ENCODE results near the gene SHE. TPM values are rescaled to one million over a fixed set of nuclear protein-coding genes. Genes with fewer than 3 reads are reported as not detected.

SHE gene
- total RNA-seq, 4 donors from 2014 or later, result 9.0 to 24.6 (median 18.0) TPM

GRCh38 chr1:154474802-154475201, 27.4 kb downstream of the SHE start:
- DNase-seq (ENCODE audit: low spot score in 2 of 2), result peak; percentile 57 to 59

GRCh38 chr1:154471304-154471703, 30.9 kb downstream of the SHE start:
- TF ChIP-seq POLR2A (IDR thresholded peaks at IDR 0.05), result no peak
- TF ChIP-seq CTCF (IDR thresholded peaks at IDR 0.05), result no peak
- TF ChIP-seq EP300 (IDR thresholded peaks at IDR 0.05), result no peak
- peaks cover 0 to 9% (median 0%) of the 10 kb centered on the region in 3 donors for H3K36me3 ChIP-seq
- no peak overlapping the region for H3K4me3 ChIP-seq
- no peak for DNase-seq (ENCODE audit: low spot score in 2 of 2)
- 92 to 93% methylated on average over 2 of the region's 2 CpGs for WGBS, 2 donors
- no peaks in the 10 kb centered on the region for H3K27me3 ChIP-seq
- no peaks in the 10 kb centered on the region for H3K9me3 ChIP-seq
- peaks cover 0 to 34% (median 6%) of the 10 kb centered on the region in 4 donors for H3K4me1 ChIP-seq
- no peak overlapping the region for H3K27ac ChIP-seq

More at GRCh38 chr1:154474802-154475201, 27.4 kb downstream of the SHE start:
- H3K4me3 ChIP-seq, result no peak overlapping the region
- TF ChIP-seq POLR2A (IDR thresholded peaks at IDR 0.05), result no peak
- peak in 1 of 5 experiments; percentile 8 for TF ChIP-seq CTCF (IDR thresholded peaks at IDR 0.05)
- peak; percentile 24 to 80 for TF ChIP-seq EP300 (IDR thresholded peaks at IDR 0.05)
- no peaks in the 10 kb centered on the region for H3K27me3 ChIP-seq
- H3K4me1 ChIP-seq, result peaks cover 0 to 33% (median 6%) of the 10 kb centered on the region in 4 donors
- 14 to 18% methylated on average over 3 of the region's 3 CpGs for WGBS, 2 donors
- no peaks in the 10 kb centered on the region for H3K36me3 ChIP-seq
- H3K9me3 ChIP-seq, result no peaks in the 10 kb centered on the region
- H3K27ac ChIP-seq, result peak overlapping the region in 3 of 4 donors; percentile 68 to 90 (median 79)

- Histone ChIP-seq H3K27ac (no peak overlapping the region), H3K9me3 (no peaks in the 10 kb centered on the region), H3K36me3 (peaks cover 0 to 21% (median 0%) of the 10 kb centered on the region in 3 donors), H3K27me3 (no peaks in the 10 kb centered on the region), H3K4me1 (peaks cover 0 to 33% (median 5%) of the 10 kb centered on the region in 4 donors), H3K4me3 (no peak overlapping the region)
- TF ChIP-seq POLR2A (IDR thresholded peaks at IDR 0.05), result no peak
- DNase-seq (ENCODE audit: low spot score in 2 of 2), result no peak
- 92% methylated on average over 10 of the region's 10 CpGs for WGBS, 2 donors
Observed at GRCh38 chr1:154469844-154470560, 32.2 kb downstream of the SHE start.

GRCh38 chr1:154468535-154469250, 33.5 kb downstream of the SHE start:
- Histone ChIP-seq H3K4me3 (no peak overlapping the region), H3K9me3 (no peaks in the 10 kb centered on the region), H3K36me3 (peaks cover 0 to 24% (median 0%) of the 10 kb centered on the region in 3 donors), H3K27me3 (no peaks in the 10 kb centered on the region), H3K4me1 (peaks cover 0 to 25% (median 2%) of the 10 kb centered on the region in 4 donors), H3K27ac (no peak overlapping the region)
- no peak for TF ChIP-seq CTCF (IDR thresholded peaks at IDR 0.05)
- TF ChIP-seq POLR2A (IDR thresholded peaks at IDR 0.05), result no peak
- no peak for TF ChIP-seq EP300 (IDR thresholded peaks at IDR 0.05)
- 68 to 71% methylated on average over 12 of the region's 12 CpGs for WGBS, 2 donors
- no peak for DNase-seq (ENCODE audit: low spot score in 2 of 2)

- no peak for TF ChIP-seq CTCF (IDR thresholded peaks at IDR 0.05)
- TF ChIP-seq POLR2A (IDR thresholded peaks at IDR 0.05), result no peak
- no peak for TF ChIP-seq EP300 (IDR thresholded peaks at IDR 0.05)
- H3K27me3 ChIP-seq, result no peaks in the 10 kb centered on the region
- H3K4me3 ChIP-seq, result no peak overlapping the region
- DNase-seq (ENCODE audit: low spot score in 2 of 2), result no peak
- peaks cover 0 to 24% (median 0%) of the 10 kb centered on the region in 3 donors for H3K36me3 ChIP-seq
- peaks cover 0 to 35% (median 7%) of the 10 kb centered on the region in 4 donors for H3K4me1 ChIP-seq
- WGBS, 2 donors, result 92 to 95% methylated on average over 11 of the region's 11 CpGs
- H3K9me3 ChIP-seq, result no peaks in the 10 kb centered on the region
- H3K27ac ChIP-seq, result no peak overlapping the region
Observed at GRCh38 chr1:154467434-154468102, 34.6 kb downstream of the SHE start.
